Testis (tissue), 3 donors: ENCODE results near the gene FHIT. TPM values are rescaled to one million over a fixed set of nuclear protein-coding genes. Genes with fewer than 3 reads are reported as not detected.

Experiments
- DNase-seq: peaks from one replicate; pipeline ENCODE4 v3.0.0-alpha.2; 2019
- H3K27ac ChIP-seq, 2 donors: fragments of 200-600 bp; sonication (generic); one replicate each; pipeline ENCODE4 v1.5.1; 2019
- H3K27me3 ChIP-seq: fragments of 200-600 bp; sonication (generic); one replicate; pipeline ENCODE4 v1.5.1; 2019
- H3K36me3 ChIP-seq: fragments of 200-600 bp; sonication (generic); one replicate; pipeline ENCODE4 v1.5.1; 2017; ENCODE audit warnings: low read depth; ENCODE audit errors: missing control alignments
- H3K4me1 ChIP-seq: fragments of 200-600 bp; sonication (generic); one replicate; pipeline ENCODE4 v1.5.1; 2019
- H3K4me3 ChIP-seq, 2 donors: fragments of 200-600 bp; sonication (generic); one replicate each; pipeline ENCODE4 v1.5.1; 2017 to 2019
- H3K9me3 ChIP-seq: fragments of 200-600 bp; sonication (generic); one replicate; pipeline ENCODE4 v1.5.1; 2017
- CTCF ChIP-seq, 3 experiments: fragments of 450-650 bp in 2 of 3; fragments of 200-600 bp in 1 of 3; sonication (generic) in 1 of 3; IDR thresholded peaks; one replicate each; pipeline ENCODE4 v1.5.1; 2016 to 2019; ENCODE audit warnings: antibody characterized with exemption in 3 of 3, mild to moderate bottlenecking in 2 of 3, moderate library complexity in 1 of 3
- POLR2A ChIP-seq: fragments of 450-650 bp; IDR thresholded peaks from one replicate; pipeline ENCODE4 v1.6.1; 2017; ENCODE audit warnings: antibody characterized with exemption, mild to moderate bottlenecking, moderate library complexity
- WGBS, 2 donors: methylation state at CpG; one replicate each; pipeline ENCODE4 v1.1.5; 2018; 5-methylcytosine and 5-hydroxymethylcytosine counted together
- intact Hi-C: fragments of 100-400 bp; cut with DNase I; formaldehyde crosslinking; loops from one replicate; pipeline ENCODE4 v1.15.1; 2023; ENCODE audit warnings: low total_unique reads
- polyA plus RNA-seq: library from polyadenylated mRNA; stranded (reverse); fragments of 350-450 nt; fragmentation: Illumina TruSeq; extraction: RNeasy Lipid Tissue Mini Kit (QIAGEN cat#74804); gene quantifications from one replicate; pipeline ENCODE4 v1.2.3, GENCODE V29; 2014; ENCODE audit warnings: low read depth, low replicate concordance; ENCODE audit not compliant: insufficient read depth
- total RNA-seq, 2 donors: library from RNA; depleted of rRNA; stranded (reverse); fragments of >200 nt; gene quantifications; one replicate each; pipeline ENCODE4 v1.2.3, GENCODE V29; 2016

FHIT gene
- total and polyA plus RNA-seq, 3 donors from 2014 or later: 10.1 to 29.6 (median 15.5) TPM

GRCh38 chr3:60216462-60217075, 1034.7 kb downstream of the FHIT start:
- intact Hi-C loops: no loop called here
- DNase-seq: no peak
- Histone ChIP-seq H3K4me1 (no peaks in the 10 kb centered on the region), H3K27me3 (no peaks in the 10 kb centered on the region), H3K36me3 (no peaks in the 10 kb centered on the region), H3K27ac (no peak overlapping the region), H3K9me3 (no peaks in the 10 kb centered on the region), H3K4me3 (no peak overlapping the region)
- WGBS, 2 donors: 77 to 85% methylated on average over 2 of the region's 2 CpGs
- no peak for TF ChIP-seq CTCF (IDR thresholded peaks at IDR 0.05)
- TF ChIP-seq POLR2A: no peak

- Histone ChIP-seq H3K36me3 (no peaks in the 10 kb centered on the region), H3K27ac (no peak overlapping the region), H3K27me3 (no peaks in the 10 kb centered on the region), H3K4me3 (no peak overlapping the region), H3K9me3 (no peaks in the 10 kb centered on the region), H3K4me1 (no peaks in the 10 kb centered on the region)
- intact Hi-C loops: no loop called here
- TF ChIP-seq POLR2A (no peak), CTCF (IDR thresholded peaks at IDR 0.05) (no peak)
- DNase-seq: peak; percentile 30
- WGBS, 2 donors: 86 to 88% methylated on average over 1 of the region's 1 CpG
These were observed 1035.3 kb downstream of the FHIT start for GRCh38 chr3:60215946-60216345.

GRCh38 chr3:60207905-60208304, 1043.3 kb downstream of the FHIT start:
- Histone ChIP-seq H3K4me3 (no peak overlapping the region), H3K4me1 (no peaks in the 10 kb centered on the region), H3K9me3 (no peaks in the 10 kb centered on the region), H3K27me3 (no peaks in the 10 kb centered on the region), H3K27ac (no peak overlapping the region), H3K36me3 (no peaks in the 10 kb centered on the region)
- 83 to 92% methylated on average over 2 of the region's 2 CpGs for WGBS, 2 donors
- TF ChIP-seq POLR2A: no peak
- no peak for TF ChIP-seq CTCF (IDR thresholded peaks at IDR 0.05)
- DNase-seq: no peak
- intact Hi-C loops: no loop called here

GRCh38 chr3:60206206-60206605, 1045.0 kb downstream of the FHIT start:
- WGBS, 2 donors: 46 to 74% methylated on average over 2 of the region's 2 CpGs
- no peak for TF ChIP-seq CTCF (IDR thresholded peaks at IDR 0.05)
- TF ChIP-seq POLR2A: no peak
- no peaks in the 10 kb centered on the region for H3K36me3 ChIP-seq
- no peak for DNase-seq
- no peaks in the 10 kb centered on the region for H3K9me3 ChIP-seq
- no peaks in the 10 kb centered on the region for H3K4me1 ChIP-seq
- H3K27ac ChIP-seq: no peak overlapping the region
- H3K4me3 ChIP-seq: no peak overlapping the region
- H3K27me3 ChIP-seq: no peaks in the 10 kb centered on the region
- intact Hi-C loops: no loop called here

- TF ChIP-seq CTCF (IDR thresholded peaks at IDR 0.05) (no peak), POLR2A (no peak)
- 72 to 73% methylated on average over 3 of the region's 3 CpGs for WGBS, 2 donors
- Histone ChIP-seq H3K9me3 (no peaks in the 10 kb centered on the region), H3K4me1 (no peaks in the 10 kb centered on the region), H3K4me3 (no peak overlapping the region), H3K27ac (no peak overlapping the region), H3K27me3 (no peaks in the 10 kb centered on the region), H3K36me3 (no peaks in the 10 kb centered on the region)
- intact Hi-C loops: no loop called here
- DNase-seq: no peak
These were observed 1049.1 kb downstream of the FHIT start for GRCh38 chr3:60202052-60202726.
